ENCODE results near the gene CNTROB. TPM values are rescaled to one million over a fixed set of nuclear protein-coding genes. Genes with fewer than 3 reads are reported as not detected.

Gene CNTROB
- total RNA-seq, 2 experiments from 2014 or later = 55.4 to 72.3 TPM

- H3K4me3 ChIP-seq (ENCODE audit: low read depth, low read length, poor library complexity, severe bottlenecking) = peak within 1 kb of the TSS; percentile 99
- ChIA-PET POLR2A (no interaction called here), CTCF (ENCODE audit: unreplicated experiment) (no interaction called here)
- H3K36me3 ChIP-seq (ENCODE audit: insufficient read depth, low read length) = peaks cover 16% of the 10 kb centered on the region
- no TSS peak for BruUV-seq (replicated peaks)
- no peak within 1 kb of the TSS for H3K27ac ChIP-seq (ENCODE audit: low read depth, low read length, poor library complexity, severe bottlenecking)
- H3K4me1 ChIP-seq (ENCODE audit: insufficient read depth, low read length, poor library complexity, severe bottlenecking) = peaks cover 21% of the 10 kb centered on the region
- intact Hi-C loops (cut with micrococcal nuclease; ENCODE audit: unreplicated experiment) = no loop called here
- H3K4me2 ChIP-seq (ENCODE audit: low read length) = peak within 1 kb of the TSS; percentile 82
- TF ChIP-seq, protein P1, sequence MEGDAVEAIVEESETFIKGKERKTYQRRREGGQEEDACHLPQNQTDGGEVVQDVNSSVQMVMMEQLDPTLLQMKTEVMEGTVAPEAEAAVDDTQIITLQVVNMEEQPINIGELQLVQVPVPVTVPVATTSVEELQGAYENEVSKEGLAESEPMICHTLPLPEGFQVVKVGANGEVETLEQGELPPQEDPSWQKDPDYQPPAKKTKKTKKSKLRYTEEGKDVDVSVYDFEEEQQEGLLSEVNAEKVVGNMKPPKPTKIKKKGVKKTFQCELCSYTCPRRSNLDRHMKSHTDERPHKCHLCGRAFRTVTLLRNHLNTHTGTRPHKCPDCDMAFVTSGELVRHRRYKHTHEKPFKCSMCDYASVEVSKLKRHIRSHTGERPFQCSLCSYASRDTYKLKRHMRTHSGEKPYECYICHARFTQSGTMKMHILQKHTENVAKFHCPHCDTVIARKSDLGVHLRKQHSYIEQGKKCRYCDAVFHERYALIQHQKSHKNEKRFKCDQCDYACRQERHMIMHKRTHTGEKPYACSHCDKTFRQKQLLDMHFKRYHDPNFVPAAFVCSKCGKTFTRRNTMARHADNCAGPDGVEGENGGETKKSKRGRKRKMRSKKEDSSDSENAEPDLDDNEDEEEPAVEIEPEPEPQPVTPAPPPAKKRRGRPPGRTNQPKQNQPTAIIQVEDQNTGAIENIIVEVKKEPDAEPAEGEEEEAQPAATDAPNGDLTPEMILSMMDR (conservative IDR thresholded peaks at IDR 0.05; ENCODE audit: low read length) = no peak
- no peak for TF ChIP-seq EZH2phosphoT487 (IDR thresholded peaks at IDR 0.05; ENCODE audit: borderline replicate concordance, low read depth, low read length)
- no peak within 1 kb of the TSS for H2AFZ ChIP-seq (ENCODE audit: low read length)
- H3K9me2 ChIP-seq (ENCODE audit: insufficient read depth, low read length) = no peaks in the 10 kb centered on the region
- H4K20me1 ChIP-seq (ENCODE audit: insufficient read depth, low read length) = no peaks in the 10 kb centered on the region
- peaks cover 32% of the 10 kb centered on the region for H3K79me2 ChIP-seq (ENCODE audit: insufficient read depth, low read depth, low read length)
- no peak for DNase-seq (ENCODE audit: low spot score)
- no peaks in the 10 kb centered on the region for H3K9me3 ChIP-seq (ENCODE audit: low read length)
These were observed 2.6 kb upstream of the CNTROB start, which contains the start of gene KCNAB3 for GRCh38 chr17:7929158-7930023. Gene KCNAB3 (minus strand): TSS chr17:7929856. CDS start chr17:7929435, 421 bp downstream.

DNA sequence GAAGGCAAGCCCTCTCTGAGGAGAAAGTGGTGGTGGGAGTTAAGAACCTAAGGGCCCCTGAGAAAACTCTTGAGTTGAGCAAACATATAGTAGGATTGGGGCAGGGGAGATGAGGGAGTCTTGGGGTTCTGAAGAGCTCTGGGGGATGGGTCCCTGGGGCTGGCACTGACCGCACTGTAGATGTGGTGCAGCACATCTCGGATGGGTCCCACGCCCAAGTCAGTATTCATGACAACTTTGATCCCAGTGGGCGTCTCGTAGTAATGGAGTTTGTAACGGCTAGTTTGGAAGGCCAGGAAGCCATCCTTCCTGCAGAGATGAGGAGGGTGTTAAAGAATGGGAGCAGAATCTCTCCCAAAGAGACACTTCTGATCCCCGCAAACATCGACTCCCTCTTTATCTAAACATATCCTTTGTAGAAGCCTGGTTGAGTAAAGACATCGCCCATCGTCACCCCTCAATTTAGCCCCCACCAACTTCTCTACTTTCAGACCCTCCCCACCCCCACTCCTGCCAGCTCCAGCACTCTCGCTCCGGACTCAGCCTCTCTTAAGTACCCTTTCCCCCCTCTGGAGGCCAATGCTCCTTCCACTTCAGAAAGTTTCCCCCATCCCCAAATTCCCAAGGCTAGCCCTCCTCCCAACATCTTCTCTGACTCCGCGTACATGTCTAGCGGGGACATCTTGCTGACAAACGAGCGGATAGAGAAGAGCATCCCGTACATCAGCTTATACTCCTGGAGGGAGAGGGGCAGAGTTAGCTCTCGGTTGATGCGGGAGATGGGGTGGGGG lies 970 bp upstream of the CNTROB start:
- Histone ChIP-seq H3K4me1 (ENCODE audit: insufficient read depth, low read length, poor library complexity, severe bottlenecking) (peaks cover 27% of the 10 kb centered on the region), H2AFZ (ENCODE audit: low read length) (peak overlapping the region; percentile 74; the same call in 1 of the 2 replicates), H3K36me3 (ENCODE audit: insufficient read depth, low read length) (peaks cover 30% of the 10 kb centered on the region), H3K79me2 (ENCODE audit: insufficient read depth, low read depth, low read length) (peaks cover 32% of the 10 kb centered on the region), H3K9me2 (ENCODE audit: insufficient read depth, low read length) (no peaks in the 10 kb centered on the region), H3K27ac (ENCODE audit: low read depth, low read length, poor library complexity, severe bottlenecking) (peak overlapping the region; percentile 39), H3K9me3 (ENCODE audit: low read length) (no peaks in the 10 kb centered on the region), H3K4me3 (ENCODE audit: low read depth, low read length, poor library complexity, severe bottlenecking) (peak overlapping the region; percentile 99), H3K4me2 (ENCODE audit: low read length) (peak overlapping the region; percentile 82), H4K20me1 (ENCODE audit: insufficient read depth, low read length) (no peaks in the 10 kb centered on the region)
- TSS peak; percentile 94 for BruUV-seq (replicated peaks)
- intact Hi-C loops (cut with micrococcal nuclease; ENCODE audit: unreplicated experiment) = no loop called here
- ChIA-PET POLR2A (interaction anchor here (0.5 to 2.2 kb wide), 6 partner anchors 13 to 927 kb away, joined by 3 to 7 read pairs (median 4); partner anchors contain the start of gene RNF227), CTCF (ENCODE audit: unreplicated experiment) (no interaction called here)
- TF ChIP-seq EZH2phosphoT487 (IDR thresholded peaks at IDR 0.05; ENCODE audit: borderline replicate concordance, low read depth, low read length) = no peak
- TF ChIP-seq, protein P1 (conservative IDR thresholded peaks at IDR 0.05; ENCODE audit: low read length) = no peak
- no peak for DNase-seq (ENCODE audit: low spot score)
